Measurements from ENCODE around the gene MUC2.

MUC2 gene

GRCh38 chr11:1036931-1037330 lies 37.7 kb upstream of the MUC2 start:
- no peak for DNase-seq

GRCh38 chr11:1037506-1038055 lies 37.1 kb upstream of the MUC2 start:
- DNase-seq: no peak

DNA sequence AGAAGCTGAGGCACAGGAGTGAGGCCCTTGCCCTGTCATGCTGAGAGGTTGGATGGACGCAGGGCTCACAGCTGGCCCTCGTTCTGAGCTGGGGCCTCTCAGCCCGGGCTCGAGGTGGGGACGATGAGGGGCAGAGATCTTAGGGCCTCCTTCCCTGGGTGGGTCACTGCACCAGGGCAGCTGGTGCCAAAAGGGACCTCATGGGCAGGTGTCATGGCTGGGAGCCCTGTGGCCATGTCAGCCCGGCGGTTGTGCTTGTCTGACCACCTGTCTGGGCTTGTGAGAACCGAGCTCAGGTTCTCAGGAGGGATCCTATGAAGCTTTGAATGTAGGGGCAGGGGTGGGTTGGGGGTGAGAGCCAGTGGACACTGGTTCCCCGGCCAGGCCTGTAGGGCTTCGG lies 36.3 kb upstream of the MUC2 start:
- DNase-seq: no peak

DNA sequence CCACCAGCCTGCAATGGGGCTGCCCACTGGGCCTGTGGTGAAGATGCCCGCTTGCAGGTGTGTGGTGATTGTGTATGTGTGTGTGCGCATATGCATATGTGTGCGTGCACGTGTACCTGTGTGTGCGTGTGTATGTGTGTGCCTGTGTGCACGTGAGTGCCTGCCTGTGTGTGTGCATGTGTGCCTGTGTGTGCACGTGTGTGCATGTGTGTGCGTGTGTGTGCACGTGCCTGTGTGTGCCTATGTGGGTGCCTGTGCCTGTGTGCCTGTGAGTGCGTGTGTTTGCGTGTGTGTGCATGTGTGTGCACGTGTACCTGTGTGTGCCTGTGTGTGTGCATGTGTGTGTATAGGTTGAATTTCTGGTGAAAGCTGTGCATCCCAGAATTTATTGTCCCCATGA lies 35.8 kb upstream of the MUC2 start:
- DNase-seq: no peak

GRCh38 chr11:1039481-1040427 lies 34.9 kb upstream of the MUC2 start:
- DNase-seq: no peak

GRCh38 chr11:1040428-1041148 lies 34.1 kb upstream of the MUC2 start:
- DNase-seq: no peak

DNA sequence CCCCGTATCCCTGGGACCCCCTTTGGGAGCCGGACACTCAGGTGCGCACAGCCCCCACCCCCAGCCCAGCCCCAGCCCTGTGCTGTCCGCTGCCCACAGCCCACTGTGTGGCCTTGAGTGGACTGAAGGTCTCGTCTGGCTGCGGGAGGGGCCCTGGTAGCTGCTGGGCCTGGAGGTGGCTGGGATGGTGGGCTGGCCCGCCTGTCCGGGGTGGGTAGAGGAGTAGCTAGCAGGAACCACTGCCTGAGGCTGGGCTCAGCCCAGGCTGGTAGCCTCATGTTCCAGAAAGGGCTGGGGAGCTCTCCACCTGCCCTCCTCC lies 33.6 kb upstream of the MUC2 start:
- no peak for DNase-seq

DNA sequence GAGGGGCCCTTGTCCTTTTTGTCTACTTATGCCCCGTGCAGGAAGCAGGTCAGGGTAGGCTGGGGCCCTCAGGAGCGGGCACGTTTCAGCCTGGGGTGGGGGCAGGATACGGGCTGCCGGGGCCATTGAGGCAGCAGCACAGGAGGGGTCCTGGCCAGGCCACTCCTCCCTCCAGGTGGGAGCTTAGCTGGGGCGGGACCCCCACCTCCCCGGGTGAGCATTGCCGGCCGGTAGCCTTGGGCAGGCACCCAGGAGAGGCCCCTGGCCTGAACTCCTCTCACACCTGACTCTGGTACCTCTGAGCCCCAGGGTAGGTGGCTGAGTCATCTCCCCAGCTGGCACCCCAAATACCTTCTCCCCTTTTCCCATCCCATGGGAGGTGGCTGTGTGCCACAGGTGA lies 33.2 kb upstream of the MUC2 start:
- no peak for DNase-seq

DNA sequence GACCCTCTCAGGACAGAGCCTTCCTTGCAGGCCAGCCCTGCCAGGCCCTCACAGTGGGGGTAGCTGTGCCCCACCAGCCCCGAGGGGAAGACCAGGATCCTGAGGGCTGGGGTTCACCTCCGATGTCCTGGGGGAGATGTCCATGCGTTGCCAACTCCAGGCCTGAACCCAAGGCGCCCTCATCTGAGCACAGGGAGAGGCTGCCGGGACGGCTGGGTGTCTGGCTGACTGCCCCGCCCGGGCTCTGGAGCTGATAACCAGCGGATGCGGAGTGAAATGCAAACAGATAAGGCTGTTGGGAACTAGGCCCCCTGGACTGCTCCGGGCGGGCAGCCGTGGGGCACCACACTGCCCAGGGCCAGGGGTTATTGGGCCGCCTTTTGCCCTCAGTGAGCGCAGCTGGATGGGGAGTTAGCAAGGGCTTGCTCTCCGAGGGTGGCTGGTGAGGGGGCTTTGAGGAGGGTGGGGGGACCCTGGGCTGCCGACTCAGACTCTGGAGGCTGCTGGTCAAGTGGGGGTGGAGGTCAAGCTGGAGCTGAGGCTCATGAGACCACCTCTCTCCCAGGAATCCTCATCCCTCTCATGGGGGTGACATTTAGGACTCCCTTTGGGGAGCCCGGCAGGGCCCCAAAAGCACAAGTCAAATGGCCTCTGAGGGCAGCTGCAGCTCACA lies 32.6 kb upstream of the MUC2 start:
- DNase-seq: no peak

DNA sequence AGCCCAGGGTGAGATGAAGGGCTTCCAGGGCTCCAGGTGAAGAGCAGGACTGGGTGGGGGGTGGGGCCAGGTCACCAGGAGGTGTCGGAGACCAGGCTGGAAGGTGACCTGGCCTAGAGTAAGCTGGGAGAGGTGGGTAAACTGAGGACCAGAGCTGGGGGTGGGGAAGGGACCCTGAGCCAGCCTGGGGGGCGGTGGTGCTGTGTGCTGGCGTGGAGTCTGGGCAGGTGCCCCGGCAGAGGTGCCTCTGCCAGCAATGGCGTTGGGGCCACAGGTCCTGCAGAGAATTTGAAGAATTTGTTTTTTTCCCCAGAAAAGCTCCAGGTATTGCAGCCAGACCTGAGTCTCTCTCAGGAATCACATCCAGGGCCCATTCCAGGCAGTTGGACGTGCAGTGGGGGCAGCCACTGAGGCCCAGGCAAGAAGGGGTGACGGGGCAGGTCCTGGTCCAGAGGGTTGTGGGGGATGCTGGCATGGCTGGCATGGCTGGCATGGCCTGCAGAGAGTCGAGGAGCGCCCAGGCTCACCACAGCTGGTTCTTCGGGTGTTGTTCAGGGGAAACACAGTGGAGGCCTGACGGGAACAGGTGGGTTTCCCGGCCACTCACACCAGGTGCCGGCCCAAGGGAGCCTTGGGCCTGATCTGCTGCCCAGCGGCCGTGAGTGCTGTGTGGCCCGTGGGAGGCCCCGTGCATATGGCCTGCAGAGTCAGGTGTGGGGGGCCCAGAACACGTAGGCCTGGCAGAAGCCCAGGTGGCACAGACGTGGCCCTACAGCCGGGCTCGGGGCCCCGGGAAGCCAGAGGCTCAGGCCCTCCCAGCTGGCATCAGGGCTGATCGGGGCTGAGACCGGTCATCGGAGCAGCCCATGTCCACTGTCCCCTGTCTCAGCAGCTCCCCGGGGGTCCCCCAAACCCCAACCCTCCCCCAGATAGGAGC lies 31.8 kb upstream of the MUC2 start:
- no peak for DNase-seq

DNA sequence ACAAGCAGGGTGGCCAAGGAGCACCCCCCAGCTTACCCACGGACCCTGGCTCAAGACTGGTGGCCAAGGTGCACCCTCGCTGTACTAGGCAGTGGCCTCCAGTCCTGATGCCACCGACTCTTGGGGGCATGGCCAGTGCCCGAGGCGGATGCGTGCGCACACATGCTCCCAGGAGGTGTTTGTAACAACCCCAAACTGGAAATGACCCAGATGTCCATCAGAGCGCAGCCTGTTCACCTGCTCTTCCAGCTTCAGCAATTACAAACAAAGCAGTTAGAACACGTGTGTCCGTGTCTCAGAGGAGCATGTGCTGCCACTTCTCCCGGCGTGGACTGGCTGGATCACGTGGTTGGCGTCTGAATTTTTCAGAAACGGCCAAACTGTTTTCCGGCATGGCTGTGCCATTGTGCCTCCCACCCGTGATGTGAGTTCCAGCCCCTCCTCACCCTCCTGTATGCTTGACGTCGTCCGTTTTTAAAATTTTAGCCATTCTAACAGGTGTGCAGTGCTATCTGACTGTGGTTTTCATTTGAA lies 31.0 kb upstream of the MUC2 start:
- no peak for DNase-seq

GRCh38 chr11:1044160-1044559 lies 30.5 kb upstream of the MUC2 start:
- DNase-seq: no peak

DNA sequence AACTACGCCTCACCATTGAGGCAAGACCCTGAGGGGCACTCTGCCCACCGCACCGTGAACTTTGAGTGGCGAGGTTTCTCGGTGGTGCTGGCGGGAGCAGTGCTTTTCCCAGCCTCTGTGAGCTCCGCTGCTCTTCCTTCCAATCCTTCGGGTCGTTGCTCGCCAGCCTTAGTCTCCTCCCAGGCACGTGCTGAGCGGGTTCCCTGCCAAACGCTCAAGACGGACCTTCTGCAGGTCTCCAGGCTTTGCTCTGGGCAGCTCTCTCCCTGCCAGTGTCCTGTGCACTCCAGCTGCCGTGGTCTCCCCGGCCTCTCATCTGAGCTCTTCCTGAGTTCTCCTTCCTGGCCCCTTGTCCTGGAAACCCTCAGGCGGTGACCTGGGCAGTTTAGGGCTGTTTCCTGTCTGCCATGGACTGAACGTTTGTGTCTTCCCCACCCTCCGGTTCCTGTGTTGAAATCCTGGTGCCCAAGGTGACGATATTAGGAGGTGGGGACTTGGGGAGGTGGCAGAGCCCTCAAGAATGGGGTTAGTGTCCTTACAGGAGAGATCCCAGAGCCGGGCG lies 27.0 kb upstream of the MUC2 start:
- no peak for DNase-seq

GRCh38 chr11:1048375-1049070 lies 26.2 kb upstream of the MUC2 start:
- no peak for DNase-seq

- no peak for DNase-seq
These were observed 25.6 kb upstream of the MUC2 start for GRCh38 chr11:1049071-1049405.

DNA sequence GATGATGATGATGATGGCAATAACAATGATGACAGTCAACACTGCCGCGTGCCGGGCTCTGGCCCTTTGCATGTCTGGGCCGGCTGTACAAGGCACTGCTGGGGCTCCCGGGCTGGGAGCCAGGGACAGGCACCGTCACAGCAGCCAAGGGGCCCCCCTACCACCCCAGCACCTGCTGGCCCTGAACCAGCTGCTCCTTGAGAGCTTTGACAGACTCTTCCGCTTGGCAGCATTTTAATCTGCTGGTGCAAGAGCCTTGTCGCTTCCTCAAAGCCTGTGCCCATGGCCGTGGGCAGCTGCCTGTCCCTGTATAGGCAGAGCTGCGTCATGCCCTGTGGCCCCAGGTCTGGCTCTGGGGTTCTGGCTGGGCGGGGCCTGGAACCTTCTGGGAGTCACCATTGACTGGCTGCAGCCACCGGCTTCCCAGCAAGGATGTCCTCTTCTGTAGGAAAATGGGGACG lies 25.2 kb upstream of the MUC2 start:
- no peak for DNase-seq

DNA sequence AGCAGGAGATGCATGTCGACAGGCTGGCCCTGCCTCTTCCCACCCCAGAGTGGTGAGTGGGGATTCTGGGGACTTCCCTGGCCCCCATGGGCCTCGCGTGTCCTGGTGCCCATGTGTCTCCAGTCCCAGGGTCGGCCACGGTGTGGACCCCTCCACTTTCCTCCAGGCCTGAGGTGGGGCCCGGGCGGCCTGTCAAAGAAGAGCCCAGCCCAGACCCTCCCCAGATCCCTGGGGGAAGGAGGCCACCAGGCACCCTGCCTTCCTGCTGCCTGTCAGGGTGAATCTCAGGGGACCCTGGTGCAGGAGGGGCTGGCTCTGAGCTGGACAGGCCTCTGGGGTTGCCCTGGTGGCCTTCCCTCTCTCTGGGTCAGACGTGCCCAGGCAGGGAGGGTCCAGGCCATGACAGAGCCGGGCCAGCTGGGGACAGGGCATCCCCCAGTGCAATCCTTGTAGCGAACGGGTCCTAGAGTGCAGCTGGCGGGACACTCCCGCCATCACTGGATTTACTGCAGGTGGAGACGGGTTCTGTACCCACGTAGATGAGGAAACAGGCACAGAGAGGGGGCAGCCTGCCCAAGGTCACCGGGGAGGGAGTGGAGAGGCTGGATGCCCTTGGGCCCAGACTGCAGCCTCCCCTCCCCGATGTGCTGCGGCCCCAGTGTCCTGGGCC lies 24.6 kb upstream of the MUC2 start:
- DNase-seq: no peak

- peak; percentile 81 to 86 for DNase-seq
These were observed 23.9 kb upstream of the MUC2 start for GRCh38 chr11:1050581-1051355.

- no peak for DNase-seq
These were observed 23.1 kb upstream of the MUC2 start for GRCh38 chr11:1051356-1052132.

Measured in activated T-cell treated with anti-CD3 and anti-CD28 coated beads, Interleukin-2, amount 50 U/mL, for 48 hours (primary cell).